Stimulated activated naive CD8-positive, alpha-beta T cell treated with anti-CD3 and anti-CD28 coated beads, Interleukin-15, Interleukin-2, amounts not matched to agents 100 ng/mL and 50 ng/mL, for 24 hours (primary cell): ENCODE data around the gene BLM.

Experiments used
- H3K27ac Mint-ChIP-seq: one replicate; pipeline ENCODE4 v1.8.0; 2021; ENCODE audit warnings: mild to moderate bottlenecking, mixed read lengths
- H3K27me3 Mint-ChIP-seq: one replicate; pipeline ENCODE4 v1.8.0; 2021; ENCODE audit warnings: mixed read lengths
- H3K36me3 Mint-ChIP-seq: one replicate; pipeline ENCODE4 v1.8.0; 2021; ENCODE audit warnings: low read depth, mixed read lengths
- H3K4me1 Mint-ChIP-seq: one replicate; pipeline ENCODE4 v1.8.0; 2021; ENCODE audit warnings: low read depth, mixed read lengths
- H3K4me3 Mint-ChIP-seq: one replicate; pipeline ENCODE4 v1.8.0; 2021; ENCODE audit warnings: mild to moderate bottlenecking, mixed read lengths
- H3K9me3 Mint-ChIP-seq: one replicate; pipeline ENCODE4 v1.8.0; 2021; ENCODE audit warnings: mixed read lengths

Gene BLM

DNA sequence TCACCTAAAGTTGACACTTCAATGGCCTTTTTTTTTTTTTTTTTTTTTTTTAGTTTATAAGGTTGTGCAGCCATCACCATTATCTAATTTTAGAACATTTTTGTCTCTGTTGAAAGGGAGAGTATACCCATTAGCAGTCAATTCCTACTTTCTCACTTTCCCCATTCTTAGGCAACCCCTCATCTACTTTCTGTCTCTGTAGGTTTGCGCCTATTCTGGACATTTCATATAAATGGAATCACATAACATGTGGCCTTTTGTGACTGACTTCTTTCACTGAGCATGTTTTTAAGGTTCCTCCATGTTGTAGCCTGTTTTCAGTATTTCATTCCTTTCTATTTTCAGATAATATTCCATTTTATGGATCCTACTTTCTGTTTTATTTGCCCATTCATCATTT, 56.3 kb downstream of the BLM start:
- Mint-ChIP-seq H3K4me1 (no peaks in the 10 kb centered on the region), H3K36me3 (peaks cover 56% of the 10 kb centered on the region), H3K4me3 (no peak overlapping the region), H3K9me3 (no peaks in the 10 kb centered on the region), H3K27ac (no peak overlapping the region), H3K27me3 (no peaks in the 10 kb centered on the region)

- H3K27me3 Mint-ChIP-seq: no peaks in the 10 kb centered on the region
- peaks cover 5% of the 10 kb centered on the region for H3K4me1 Mint-ChIP-seq
- peaks cover 3% of the 10 kb centered on the region for H3K9me3 Mint-ChIP-seq
- H3K4me3 Mint-ChIP-seq: no peak overlapping the region
- peaks cover 58% of the 10 kb centered on the region for H3K36me3 Mint-ChIP-seq
- no peak overlapping the region for H3K27ac Mint-ChIP-seq
Observed at GRCh38 chr15:90774731-90775514, 57.8 kb downstream of the BLM start.

GRCh38 chr15:90780916-90781315, 63.8 kb downstream of the BLM start:
- H3K4me1 Mint-ChIP-seq: peaks cover 21% of the 10 kb centered on the region
- peaks cover 68% of the 10 kb centered on the region for H3K36me3 Mint-ChIP-seq
- H3K9me3 Mint-ChIP-seq: peaks cover 6% of the 10 kb centered on the region
- no peak overlapping the region for H3K4me3 Mint-ChIP-seq
- peak overlapping the region; percentile 73 for H3K27ac Mint-ChIP-seq
- H3K27me3 Mint-ChIP-seq: no peaks in the 10 kb centered on the region

- H3K27ac Mint-ChIP-seq: no peak overlapping the region
- peaks cover 21% of the 10 kb centered on the region for H3K4me1 Mint-ChIP-seq
- H3K4me3 Mint-ChIP-seq: no peak overlapping the region
- peaks cover 76% of the 10 kb centered on the region for H3K36me3 Mint-ChIP-seq
- H3K9me3 Mint-ChIP-seq: peaks cover 6% of the 10 kb centered on the region
- H3K27me3 Mint-ChIP-seq: no peaks in the 10 kb centered on the region
Observed at GRCh38 chr15:90782442-90782841, 65.3 kb downstream of the BLM start.

- Mint-ChIP-seq H3K9me3 (no peaks in the 10 kb centered on the region), H3K4me3 (no peak overlapping the region), H3K27ac (no peak overlapping the region), H3K36me3 (peaks cover 74% of the 10 kb centered on the region), H3K27me3 (no peaks in the 10 kb centered on the region), H3K4me1 (no peaks in the 10 kb centered on the region)
Observed at GRCh38 chr15:90787881-90788280, 70.7 kb downstream of the BLM start.

GRCh38 chr15:90789462-90789861, 72.3 kb downstream of the BLM start:
- H3K36me3 Mint-ChIP-seq: peaks cover 81% of the 10 kb centered on the region
- no peaks in the 10 kb centered on the region for H3K27me3 Mint-ChIP-seq
- no peak overlapping the region for H3K27ac Mint-ChIP-seq
- no peak overlapping the region for H3K4me3 Mint-ChIP-seq
- H3K9me3 Mint-ChIP-seq: no peaks in the 10 kb centered on the region
- H3K4me1 Mint-ChIP-seq: peaks cover 7% of the 10 kb centered on the region

DNA sequence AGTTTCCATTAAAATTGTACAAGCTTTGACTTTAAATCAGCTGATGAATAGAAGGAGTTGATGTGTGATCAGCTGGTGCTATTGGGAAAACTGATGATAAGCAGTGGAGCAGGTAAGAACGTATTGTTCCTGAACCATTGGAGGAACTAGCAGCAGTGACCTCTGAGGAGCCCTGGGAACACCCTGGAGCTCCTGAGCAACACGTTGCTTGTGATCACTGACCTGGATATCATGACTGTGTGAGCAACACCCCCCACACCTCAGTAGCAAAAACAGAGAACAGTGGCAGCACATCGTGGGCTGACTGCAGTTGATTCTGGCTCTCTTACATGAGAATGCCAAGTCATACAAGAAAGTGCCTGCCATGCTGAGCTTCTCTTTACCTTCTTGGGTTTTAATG, 72.9 kb downstream of the BLM start:
- H3K9me3 Mint-ChIP-seq: no peaks in the 10 kb centered on the region
- peaks cover 7% of the 10 kb centered on the region for H3K4me1 Mint-ChIP-seq
- H3K27ac Mint-ChIP-seq: no peak overlapping the region
- H3K4me3 Mint-ChIP-seq: no peak overlapping the region
- H3K36me3 Mint-ChIP-seq: peaks cover 80% of the 10 kb centered on the region
- H3K27me3 Mint-ChIP-seq: no peaks in the 10 kb centered on the region

DNA sequence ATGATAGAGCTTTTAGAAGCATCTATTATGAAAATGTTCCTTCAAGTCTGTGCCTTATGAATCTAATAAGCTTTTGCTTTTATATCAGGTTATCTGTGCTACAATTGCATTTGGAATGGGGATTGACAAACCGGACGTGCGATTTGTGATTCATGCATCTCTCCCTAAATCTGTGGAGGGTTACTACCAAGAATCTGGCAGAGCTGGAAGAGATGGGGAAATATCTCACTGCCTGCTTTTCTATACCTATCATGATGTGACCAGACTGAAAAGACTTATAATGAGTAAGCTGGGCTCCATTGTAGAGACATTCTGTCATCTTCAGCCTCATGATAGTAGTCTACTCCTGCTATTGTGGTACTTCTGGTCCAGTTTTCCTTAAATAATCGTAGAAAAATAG, 73.4 kb downstream of the BLM start:
- Mint-ChIP-seq H3K27me3 (no peaks in the 10 kb centered on the region), H3K27ac (no peak overlapping the region), H3K9me3 (no peaks in the 10 kb centered on the region), H3K4me1 (peaks cover 7% of the 10 kb centered on the region), H3K36me3 (peaks cover 78% of the 10 kb centered on the region), H3K4me3 (no peak overlapping the region)

DNA sequence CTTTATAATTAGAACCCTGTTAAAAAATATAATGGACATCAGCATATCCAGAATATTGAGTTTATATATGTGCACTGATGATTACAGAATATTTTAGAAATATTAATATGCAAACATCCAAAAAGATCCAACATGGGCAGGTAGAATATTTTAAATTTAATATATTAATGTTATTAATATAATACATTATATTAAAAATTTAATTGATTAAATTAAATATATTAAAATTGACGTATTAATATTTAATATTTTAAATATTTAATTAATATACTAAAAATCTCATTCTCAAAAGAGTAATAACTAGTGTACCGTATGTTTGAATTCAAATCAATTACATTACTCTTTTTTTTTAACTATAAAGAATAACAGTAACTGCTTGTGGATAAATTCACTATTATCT, 77.4 kb downstream of the BLM start:
- Mint-ChIP-seq H3K27me3 (no peaks in the 10 kb centered on the region), H3K4me3 (no peak overlapping the region), H3K4me1 (peaks cover 7% of the 10 kb centered on the region), H3K9me3 (no peaks in the 10 kb centered on the region), H3K36me3 (peaks cover 76% of the 10 kb centered on the region), H3K27ac (no peak overlapping the region)

DNA sequence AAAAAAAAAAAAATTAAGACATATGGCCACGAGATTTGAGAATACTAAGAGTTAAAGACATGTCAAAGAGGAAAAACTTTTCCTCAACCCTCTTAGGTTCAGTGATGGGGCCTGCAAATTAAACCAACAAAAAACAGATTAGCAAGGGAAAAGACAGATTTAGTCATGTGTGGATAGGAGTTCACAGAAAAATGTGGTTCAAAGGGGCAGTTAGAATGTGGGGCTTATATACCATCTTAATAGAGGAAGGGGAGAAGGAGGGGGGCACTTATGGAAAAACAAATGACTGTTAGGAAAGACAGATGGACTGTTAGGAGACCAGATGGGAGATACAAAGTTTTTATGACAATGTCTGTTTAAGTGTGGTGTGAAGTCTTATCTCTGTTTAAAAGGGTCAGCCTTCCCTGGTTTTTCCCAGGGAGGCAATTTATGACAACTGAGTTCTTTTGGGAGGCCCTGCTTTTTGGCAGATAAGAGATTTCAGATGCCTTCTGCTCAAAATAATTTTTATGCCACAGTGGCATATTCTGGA, 82.6 kb downstream of the BLM start:
- Mint-ChIP-seq H3K9me3 (no peaks in the 10 kb centered on the region), H3K4me1 (no peaks in the 10 kb centered on the region), H3K36me3 (peaks cover 62% of the 10 kb centered on the region), H3K27me3 (no peaks in the 10 kb centered on the region), H3K4me3 (no peak overlapping the region), H3K27ac (no peak overlapping the region)

DNA sequence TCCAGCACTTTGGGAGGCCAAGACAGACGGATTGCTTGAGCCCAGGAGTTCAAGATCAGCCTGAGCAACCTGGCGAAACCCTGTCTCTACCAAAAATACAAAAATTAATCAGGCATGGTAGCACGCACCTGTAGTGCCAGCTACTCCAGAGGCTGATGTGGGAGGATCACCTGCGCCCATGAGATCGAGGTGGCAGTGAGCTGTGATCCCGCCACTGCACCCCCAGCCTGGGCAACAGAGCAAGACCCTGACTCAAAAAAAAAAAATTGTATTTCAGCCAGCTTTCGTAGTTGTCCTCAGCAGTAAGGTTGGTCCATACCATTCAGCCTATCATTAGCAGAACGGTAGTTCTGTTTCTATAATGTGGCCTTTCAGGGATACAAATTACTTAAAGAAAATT, 84.7 kb downstream of the BLM start:
- H3K27me3 Mint-ChIP-seq: no peaks in the 10 kb centered on the region

DNA sequence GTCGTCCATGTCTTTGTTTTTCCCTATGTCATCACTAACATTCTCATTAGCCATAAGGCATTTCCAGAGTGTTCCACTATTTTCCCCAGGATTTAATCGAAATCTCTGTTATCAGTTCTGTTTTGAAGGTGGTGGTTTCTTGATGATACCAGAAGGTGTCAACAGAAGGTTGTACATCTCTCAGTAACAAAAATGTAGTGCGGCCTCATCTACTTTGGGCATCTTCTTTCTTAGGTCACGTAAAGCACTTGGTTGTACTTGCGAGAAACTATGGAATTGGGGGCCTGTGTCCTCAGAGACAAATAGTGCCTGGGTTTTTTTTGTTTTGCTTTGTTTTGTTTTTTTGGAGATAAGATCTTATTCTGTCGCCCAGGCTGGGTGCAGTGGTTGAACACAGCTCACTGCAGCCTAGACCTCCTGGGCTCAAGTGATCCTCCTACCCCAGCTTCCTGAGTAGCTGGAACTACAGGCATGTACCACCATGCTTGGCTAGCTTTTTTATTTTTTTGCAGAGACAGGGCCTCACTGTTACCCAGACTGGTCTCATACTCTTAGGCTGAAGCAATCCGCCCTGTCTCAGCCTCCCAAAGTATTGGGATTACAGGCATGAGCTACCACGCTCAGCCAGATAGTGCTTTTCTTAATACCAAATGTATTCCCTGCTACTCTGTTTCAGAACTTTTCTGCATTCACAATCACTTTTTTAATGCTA, 90.1 kb downstream of the BLM start:
- no peak overlapping the region for H3K27ac Mint-ChIP-seq
- peaks cover 14% of the 10 kb centered on the region for H3K4me1 Mint-ChIP-seq
- H3K36me3 Mint-ChIP-seq: peaks cover 66% of the 10 kb centered on the region
- no peaks in the 10 kb centered on the region for H3K27me3 Mint-ChIP-seq
- H3K4me3 Mint-ChIP-seq: no peak overlapping the region
- H3K9me3 Mint-ChIP-seq: no peaks in the 10 kb centered on the region

More for the DNA sequence above, 84.7 kb downstream of the BLM start:
- Mint-ChIP-seq H3K9me3 (no peaks in the 10 kb centered on the region), H3K36me3 (peaks cover 47% of the 10 kb centered on the region), H3K4me3 (no peak overlapping the region), H3K4me1 (peaks cover 4% of the 10 kb centered on the region), H3K27ac (no peak overlapping the region)

GRCh38 chr15:90807786-90808086, 90.6 kb downstream of the BLM start:
- no peaks in the 10 kb centered on the region for H3K27me3 Mint-ChIP-seq
- H3K27ac Mint-ChIP-seq: no peak overlapping the region

GRCh38 chr15:90808517-90809235, 91.5 kb downstream of the BLM start:
- H3K27ac Mint-ChIP-seq: no peak overlapping the region
- peaks cover 26% of the 10 kb centered on the region for H3K4me1 Mint-ChIP-seq
- no peaks in the 10 kb centered on the region for H3K9me3 Mint-ChIP-seq
- no peaks in the 10 kb centered on the region for H3K27me3 Mint-ChIP-seq
- no peak overlapping the region for H3K4me3 Mint-ChIP-seq
- H3K36me3 Mint-ChIP-seq: peaks cover 72% of the 10 kb centered on the region

More at GRCh38 chr15:90807786-90808086, 90.6 kb downstream of the BLM start:
- no peak overlapping the region for H3K4me3 Mint-ChIP-seq
- H3K4me1 Mint-ChIP-seq: peaks cover 19% of the 10 kb centered on the region
- peaks cover 71% of the 10 kb centered on the region for H3K36me3 Mint-ChIP-seq
- H3K9me3 Mint-ChIP-seq: no peaks in the 10 kb centered on the region

DNA sequence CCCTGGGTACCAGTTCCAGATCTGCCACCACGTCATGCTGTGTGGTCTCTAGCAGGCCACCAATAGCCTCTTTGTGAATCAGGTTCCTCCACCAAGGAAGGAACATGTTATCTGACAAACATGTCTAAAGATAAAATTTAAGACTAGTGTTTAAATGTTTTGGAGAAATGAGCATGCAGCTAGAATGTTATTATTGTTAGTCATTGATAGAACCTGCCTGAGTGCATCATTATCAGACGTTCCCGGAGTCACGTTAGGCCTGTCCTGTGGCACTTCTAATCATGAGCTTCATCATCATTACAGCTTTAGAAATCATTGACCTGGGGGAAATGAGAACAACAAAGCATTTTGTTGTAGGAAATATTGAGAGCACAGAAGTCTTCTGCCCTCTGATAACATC, 92.4 kb downstream of the BLM start:
- peaks cover 33% of the 10 kb centered on the region for H3K4me1 Mint-ChIP-seq

More for the DNA sequence above, 92.4 kb downstream of the BLM start:
- Mint-ChIP-seq H3K9me3 (no peaks in the 10 kb centered on the region), H3K4me3 (no peak overlapping the region), H3K27me3 (no peaks in the 10 kb centered on the region), H3K36me3 (peaks cover 65% of the 10 kb centered on the region), H3K27ac (no peak overlapping the region)
